ENCODE results near the gene RPL22L1. TPM values are rescaled to one million over a fixed set of nuclear protein-coding genes. Genes with fewer than 3 reads are reported as not detected.
"Not testable (repeated sequence)": the region's sequence is repeated elsewhere in the genome, so short reads cannot be mapped to it uniquely, and the experiment has no call there.

The RPL22L1 gene
- total RNA-seq, 6 donors from 2014 or later: 4.2 to 33.7 (median 29.0) TPM

DNA sequence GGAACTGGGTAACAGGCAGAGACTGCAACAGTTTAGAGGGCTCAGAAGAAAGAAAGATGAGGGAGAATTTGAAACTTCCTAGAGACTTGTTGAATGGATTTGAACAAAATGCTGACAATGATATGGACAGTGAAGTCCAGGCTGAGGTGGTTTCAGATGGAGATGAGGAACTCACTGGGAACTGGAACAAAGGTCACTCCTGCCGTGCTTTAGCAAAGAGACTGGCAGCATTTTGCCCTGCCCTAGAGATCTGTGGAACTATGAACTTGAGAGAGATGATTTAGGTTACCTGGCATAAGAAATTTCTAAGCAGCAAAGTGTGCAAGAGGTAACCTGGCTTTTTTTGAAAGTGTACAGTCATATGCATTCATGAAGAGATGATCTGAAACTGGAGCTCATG, 26.8 kb upstream of the RPL22L1 start:
- no peak for DNase-seq
- H3K4me3 ChIP-seq: no peak overlapping the region
- no peaks in the 10 kb centered on the region for H3K27me3 ChIP-seq
- TF ChIP-seq POLR2AphosphoS5 (IDR thresholded peaks at IDR 0.05): no peak
- no peak for TF ChIP-seq POLR2A (IDR thresholded peaks at IDR 0.05)
- TF ChIP-seq, protein P1, sequence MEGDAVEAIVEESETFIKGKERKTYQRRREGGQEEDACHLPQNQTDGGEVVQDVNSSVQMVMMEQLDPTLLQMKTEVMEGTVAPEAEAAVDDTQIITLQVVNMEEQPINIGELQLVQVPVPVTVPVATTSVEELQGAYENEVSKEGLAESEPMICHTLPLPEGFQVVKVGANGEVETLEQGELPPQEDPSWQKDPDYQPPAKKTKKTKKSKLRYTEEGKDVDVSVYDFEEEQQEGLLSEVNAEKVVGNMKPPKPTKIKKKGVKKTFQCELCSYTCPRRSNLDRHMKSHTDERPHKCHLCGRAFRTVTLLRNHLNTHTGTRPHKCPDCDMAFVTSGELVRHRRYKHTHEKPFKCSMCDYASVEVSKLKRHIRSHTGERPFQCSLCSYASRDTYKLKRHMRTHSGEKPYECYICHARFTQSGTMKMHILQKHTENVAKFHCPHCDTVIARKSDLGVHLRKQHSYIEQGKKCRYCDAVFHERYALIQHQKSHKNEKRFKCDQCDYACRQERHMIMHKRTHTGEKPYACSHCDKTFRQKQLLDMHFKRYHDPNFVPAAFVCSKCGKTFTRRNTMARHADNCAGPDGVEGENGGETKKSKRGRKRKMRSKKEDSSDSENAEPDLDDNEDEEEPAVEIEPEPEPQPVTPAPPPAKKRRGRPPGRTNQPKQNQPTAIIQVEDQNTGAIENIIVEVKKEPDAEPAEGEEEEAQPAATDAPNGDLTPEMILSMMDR (IDR thresholded peaks at IDR 0.05): no peak
- TF ChIP-seq EP300 (IDR thresholded peaks at IDR 0.05): no peak
- no peak overlapping the region for H3K27ac ChIP-seq
- H3K36me3 ChIP-seq: no peaks in the 10 kb centered on the region
- ATAC-seq (ENCODE audit: low FRiP score in 2 of 2): no peak
- H3K4me1 ChIP-seq: no peaks in the 10 kb centered on the region
- WGBS, 2 donors: 77 to 95% methylated on average over 1 of the region's 1 CpG
- no peaks in the 10 kb centered on the region for H3K9me3 ChIP-seq

DNA sequence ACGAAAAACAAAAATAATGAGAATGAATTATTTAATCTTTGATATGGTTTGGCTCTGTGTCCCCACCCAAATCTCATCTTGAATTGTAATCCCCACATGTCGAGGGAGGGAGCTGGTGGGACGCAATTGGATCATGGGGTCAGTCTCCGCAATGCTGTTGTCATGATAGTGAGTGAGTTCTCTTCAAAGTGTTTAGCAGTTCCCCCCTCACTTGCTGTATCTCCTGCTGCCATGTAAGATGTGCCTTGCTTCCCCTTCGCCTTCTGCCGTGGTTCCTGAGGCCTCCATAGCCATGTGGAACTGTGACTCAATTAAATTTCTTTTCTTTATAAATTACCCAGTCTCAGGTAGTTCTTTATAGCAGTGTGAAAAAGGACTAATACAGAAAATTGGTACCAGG, 26.3 kb upstream of the RPL22L1 start:
- H3K27ac ChIP-seq; H3K36me3 ChIP-seq; H3K27me3 ChIP-seq; H3K4me3 ChIP-seq; ATAC-seq (ENCODE audit: low FRiP score in 2 of 2); DNase-seq; H3K9me3 ChIP-seq; H3K4me1 ChIP-seq: not testable (repeated sequence)
- 79 to 97% methylated on average over 6 of the region's 6 CpGs for WGBS, 2 donors

DNA sequence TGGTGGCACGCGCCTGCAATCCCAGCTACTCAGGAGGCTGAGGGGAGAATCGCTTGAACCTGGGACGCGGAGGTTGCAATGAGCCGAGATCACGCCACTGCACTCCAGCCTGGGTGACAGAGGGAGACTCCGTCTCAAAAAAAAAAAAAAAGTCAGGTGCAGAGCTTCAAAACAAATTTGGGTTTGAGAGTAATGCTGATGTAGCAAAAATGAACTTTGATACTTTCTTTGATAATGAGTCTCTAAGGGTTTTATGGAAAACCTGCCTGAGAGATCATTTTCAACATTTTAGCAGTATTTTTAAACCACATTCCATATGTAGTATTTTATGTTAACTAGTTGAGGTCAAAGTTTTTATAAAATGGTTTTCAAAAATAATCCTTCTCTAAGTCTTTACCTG, 23.9 kb upstream of the RPL22L1 start:
- Histone ChIP-seq H3K27ac (no peak overlapping the region), H3K36me3 (no peaks in the 10 kb centered on the region), H3K9me3 (no peaks in the 10 kb centered on the region), H3K4me3 (no peak overlapping the region), H3K27me3 (no peaks in the 10 kb centered on the region), H3K4me1 (no peaks in the 10 kb centered on the region)
- WGBS, 2 donors: 96% methylated on average over 8 of the region's 8 CpGs
- no peak for ATAC-seq (ENCODE audit: low FRiP score in 2 of 2)
- DNase-seq: no peak
- TF ChIP-seq EP300 (IDR thresholded peaks at IDR 0.05): no peak
- TF ChIP-seq POLR2A (IDR thresholded peaks at IDR 0.05): no peak
- TF ChIP-seq, protein P1 (IDR thresholded peaks at IDR 0.05): no peak
- no peak for TF ChIP-seq POLR2AphosphoS5 (IDR thresholded peaks at IDR 0.05)

DNA sequence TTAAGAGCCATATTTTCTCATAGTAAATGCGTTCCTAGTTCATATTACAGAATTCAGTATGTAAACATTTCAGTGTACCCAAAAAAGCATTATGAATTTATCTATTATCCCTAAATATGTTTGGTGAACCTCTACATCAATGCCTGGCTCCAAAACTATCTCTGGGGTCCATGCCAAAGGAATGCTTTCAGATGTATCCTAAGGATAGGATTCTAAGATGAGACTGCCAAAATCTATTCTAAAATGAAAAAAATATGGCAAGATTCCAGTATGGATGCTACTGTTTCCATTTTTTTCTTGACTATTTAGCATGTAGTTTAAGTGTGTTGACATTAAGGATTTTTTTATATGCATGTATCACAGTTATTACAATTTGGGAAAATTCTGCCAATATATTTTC, 19.6 kb upstream of the RPL22L1 start:
- no peak for DNase-seq
- H3K4me3 ChIP-seq: no peak overlapping the region
- no peaks in the 10 kb centered on the region for H3K27me3 ChIP-seq
- no peak for ATAC-seq (ENCODE audit: low FRiP score in 2 of 2)
- WGBS, 2 donors: 67 to 82% methylated on average over 1 of the region's 1 CpG
- H3K4me1 ChIP-seq: no peaks in the 10 kb centered on the region
- TF ChIP-seq EP300 (IDR thresholded peaks at IDR 0.05): no peak
- TF ChIP-seq, protein P1 (IDR thresholded peaks at IDR 0.05): no peak
- no peak for TF ChIP-seq POLR2A (IDR thresholded peaks at IDR 0.05)
- no peak for TF ChIP-seq POLR2AphosphoS5 (IDR thresholded peaks at IDR 0.05)
- H3K27ac ChIP-seq: no peak overlapping the region
- H3K9me3 ChIP-seq: no peaks in the 10 kb centered on the region
- no peaks in the 10 kb centered on the region for H3K36me3 ChIP-seq

DNA sequence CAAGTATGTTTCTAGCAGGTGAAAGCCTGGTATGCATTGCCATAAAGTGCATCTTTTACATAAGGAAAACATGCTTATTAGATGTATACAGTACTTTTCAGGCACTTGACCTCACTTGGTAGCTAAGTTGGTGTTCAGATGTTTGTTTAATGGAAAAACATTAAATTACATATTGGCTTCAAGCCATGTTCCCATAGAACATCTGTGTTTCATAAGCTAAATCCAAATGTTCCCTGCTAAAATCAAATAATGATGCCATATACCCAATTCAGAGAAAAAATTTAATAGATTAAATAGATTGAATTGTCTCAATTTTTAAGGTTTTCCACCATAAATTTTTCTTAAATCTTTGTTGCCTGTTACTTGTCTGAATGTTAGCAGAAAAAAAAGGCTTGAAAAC, 19.1 kb upstream of the RPL22L1 start:
- DNase-seq (no peak), ATAC-seq (ENCODE audit: low FRiP score in 2 of 2) (no peak)
- TF ChIP-seq POLR2AphosphoS5 (IDR thresholded peaks at IDR 0.05): no peak
- TF ChIP-seq, protein P1 (IDR thresholded peaks at IDR 0.05): no peak
- Histone ChIP-seq H3K4me1 (no peaks in the 10 kb centered on the region), H3K27ac (no peak overlapping the region), H3K9me3 (no peaks in the 10 kb centered on the region), H3K27me3 (no peaks in the 10 kb centered on the region), H3K36me3 (no peaks in the 10 kb centered on the region), H3K4me3 (no peak overlapping the region)

DNA sequence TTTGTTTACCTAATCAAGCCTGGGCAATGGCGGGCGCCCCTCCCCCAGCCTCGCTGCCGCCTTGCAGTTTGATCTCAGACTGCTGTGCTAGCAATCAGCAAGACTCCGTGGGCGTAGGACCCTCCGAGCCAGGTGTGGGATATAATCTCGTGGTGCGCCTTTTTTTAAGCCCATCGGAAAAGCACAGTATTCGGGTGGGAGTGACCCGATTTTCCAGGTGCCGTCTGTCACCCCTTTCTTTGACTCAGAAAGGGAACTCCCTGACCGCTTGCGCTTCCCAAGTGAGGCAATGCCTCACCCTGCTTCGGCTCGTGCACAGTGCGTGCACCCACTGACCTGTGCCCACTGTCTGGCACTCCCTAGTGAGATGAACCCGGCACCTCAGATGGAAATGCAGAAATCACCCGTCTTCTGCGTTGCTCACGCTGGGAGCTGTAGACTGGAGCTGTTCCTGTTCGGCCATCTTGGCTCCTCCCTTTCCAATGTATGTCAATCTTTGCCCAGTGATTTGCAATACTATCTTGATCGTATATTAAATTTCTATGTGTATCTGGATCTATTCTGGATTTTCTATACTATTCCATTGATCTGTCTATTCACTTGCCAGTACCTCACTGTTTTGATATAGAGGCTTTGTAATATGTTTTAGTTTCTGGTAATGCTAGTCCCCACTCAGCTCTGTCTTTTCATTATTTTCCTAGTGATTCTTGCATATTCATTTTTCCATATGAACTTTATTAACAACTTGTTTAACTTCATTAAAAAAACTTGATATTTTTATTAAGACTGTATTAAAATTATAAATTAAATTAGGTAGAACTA, 14.3 kb upstream of the RPL22L1 start:
- H3K4me1 ChIP-seq; H3K27ac ChIP-seq; ATAC-seq (ENCODE audit: low FRiP score in 2 of 2); H3K4me3 ChIP-seq; H3K36me3 ChIP-seq; H3K9me3 ChIP-seq; H3K27me3 ChIP-seq: not testable (repeated sequence)
- peak in 1 of 2 donors; percentile 18 for DNase-seq
- 91 to 93% methylated on average over 15 to 22 of the region's 24 CpGs for WGBS, 2 donors

DNA sequence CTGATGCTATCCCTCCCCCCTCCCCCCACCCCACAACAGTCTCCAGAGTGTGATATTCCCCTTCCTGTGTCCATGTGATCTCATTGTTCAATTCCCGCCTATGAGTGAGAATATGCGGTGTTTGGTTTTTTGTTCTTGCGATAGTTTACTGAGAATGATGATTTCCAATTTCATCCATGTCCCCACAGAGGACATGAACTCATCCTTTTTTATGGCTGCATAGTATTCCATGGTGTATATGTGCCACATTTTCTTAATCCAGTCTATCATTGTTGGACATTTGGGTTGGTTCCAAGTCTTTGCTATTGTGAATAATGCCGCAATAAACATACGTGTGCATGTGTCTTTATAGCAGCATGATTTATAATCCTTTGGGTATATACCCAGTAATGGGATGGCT, 8.7 kb upstream of the RPL22L1 start:
- not testable (repeated sequence) for H3K9me3 ChIP-seq; H3K36me3 ChIP-seq; H3K4me3 ChIP-seq; DNase-seq; H3K27ac ChIP-seq; H3K4me1 ChIP-seq; H3K27me3 ChIP-seq; ATAC-seq (ENCODE audit: low FRiP score in 2 of 2)
- no CpG with 5 or more reads among the region's 5 CpGs for WGBS, 2 donors

DNA sequence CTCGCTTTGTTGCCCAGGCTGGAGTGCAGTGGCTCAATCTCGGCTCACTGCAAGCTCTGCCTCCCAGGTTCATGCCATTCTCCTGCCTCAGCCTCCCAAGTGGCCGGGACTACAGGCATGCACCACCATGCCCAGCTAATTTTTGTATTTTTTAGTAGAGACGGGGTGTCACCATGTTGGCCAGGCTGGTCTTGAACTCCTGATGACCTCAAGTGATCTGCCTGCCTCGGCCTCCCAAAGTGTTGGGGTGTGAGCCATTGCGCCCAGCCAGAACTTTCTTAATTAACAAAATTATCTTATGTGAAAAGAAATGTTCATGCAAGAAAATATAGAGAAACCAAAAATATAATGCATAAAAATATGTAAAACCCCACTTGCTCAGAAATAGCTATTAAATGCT, 7.3 kb upstream of the RPL22L1 start:
- WGBS, 2 donors: 90 to 94% methylated on average over 6 of the region's 6 CpGs
- DNase-seq; H3K4me3 ChIP-seq; H3K9me3 ChIP-seq; H3K27ac ChIP-seq; H3K4me1 ChIP-seq; H3K27me3 ChIP-seq; H3K36me3 ChIP-seq; ATAC-seq (ENCODE audit: low FRiP score in 2 of 2): not testable (repeated sequence)
